Measurements from ENCODE around the gene XKR7.
"Not testable (repeated sequence)": the region's sequence is repeated elsewhere in the genome, so short reads cannot be mapped to it uniquely, and the experiment has no call there.

Gene XKR7

GRCh38 chr20:32031007-32031958, 63.3 kb downstream of the XKR7 start:
- Histone ChIP-seq H3K27me3 (replicated peaks in 2 of 5; ENCODE audit: control insufficient read depth in 4 of 5, insufficient read depth in 5 of 5, low read length in 4 of 5) (peaks cover 0 to 5% (median 0%) of the 10 kb centered on the region in 5 experiments), H3K4me3 (ENCODE audit: control insufficient read depth in 1 of 7, extremely low read depth in 1 of 7, insufficient read depth in 4 of 7, low read depth in 2 of 7, low read length in 6 of 7) (peak overlapping the region in 6 of 7 experiments; percentile 23 to 58 (median 50)), H3K9me3 (ENCODE audit: control extremely low read depth in 1 of 5, control insufficient read depth in 4 of 5, insufficient read depth in 2 of 5, low read depth in 1 of 5, low read length in 4 of 5) (no peaks in the 10 kb centered on the region), H3K4me1 (ENCODE audit: control extremely low read depth in 1 of 4, control insufficient read depth in 4 of 4, insufficient read depth in 4 of 4, low read length in 3 of 4) (peaks cover 2 to 16% (median 8%) of the 10 kb centered on the region in 4 experiments), H3K36me3 (ENCODE audit: control insufficient read depth in 4 of 4, insufficient read depth in 4 of 4, low read length in 3 of 4) (no peaks in the 10 kb centered on the region), H3K27ac (ENCODE audit: insufficient read depth in 1 of 2, low read depth in 1 of 2, low read length in 2 of 2, poor library complexity in 1 of 2, severe bottlenecking in 2 of 2) (no peak overlapping the region)
- WGBS (ENCODE audit: insufficient coverage), result 27% methylated on average over 53 of the region's 59 CpGs
- ChIA-PET CTCF (interaction anchor here (0.8 to 9.9 kb wide), 30 partner anchors 8 to 213 kb away, joined by 3 to 254 read pairs (median 6); partner anchors contain the start of gene MYLK2), POLR2A (interaction anchor here (0.5 kb wide), 1 partner anchor 206 kb away, joined by 3 read pairs; no protein-coding TSS in a partner anchor)
- peak in 2 of 3 donors; percentile 65 to 67 for DNase-seq

GRCh38 chr20:32033316-32033715, 65.4 kb downstream of the XKR7 start:
- Histone ChIP-seq H3K27me3 (replicated peaks in 2 of 5; ENCODE audit: control insufficient read depth in 4 of 5, insufficient read depth in 5 of 5, low read length in 4 of 5) (peaks cover 0 to 5% (median 0%) of the 10 kb centered on the region in 5 experiments), H3K4me1 (ENCODE audit: control extremely low read depth in 1 of 4, control insufficient read depth in 4 of 4, insufficient read depth in 4 of 4, low read length in 3 of 4) (peaks cover 6 to 22% (median 11%) of the 10 kb centered on the region in 4 experiments), H3K4me3 (ENCODE audit: control insufficient read depth in 1 of 7, extremely low read depth in 1 of 7, insufficient read depth in 4 of 7, low read depth in 2 of 7, low read length in 6 of 7) (no peak overlapping the region), H3K9me3 (ENCODE audit: control extremely low read depth in 1 of 5, control insufficient read depth in 4 of 5, insufficient read depth in 2 of 5, low read depth in 1 of 5, low read length in 4 of 5) (peaks cover 0 to 9% (median 0%) of the 10 kb centered on the region in 5 experiments), H3K36me3 (ENCODE audit: control insufficient read depth in 4 of 4, insufficient read depth in 4 of 4, low read length in 3 of 4) (no peaks in the 10 kb centered on the region), H3K27ac (ENCODE audit: insufficient read depth in 1 of 2, low read depth in 1 of 2, low read length in 2 of 2, poor library complexity in 1 of 2, severe bottlenecking in 2 of 2) (no peak overlapping the region)
- ChIA-PET CTCF (interaction anchor here (2.1 to 9.9 kb wide), 8 partner anchors 9 to 210 kb away, joined by 4 to 254 read pairs (median 52); no protein-coding TSS in a partner anchor), POLR2A (no interaction called here)
- no peak for DNase-seq
- 40% methylated on average over 2 of the region's 2 CpGs for WGBS (ENCODE audit: insufficient coverage)

- H3K4me3 ChIP-seq (ENCODE audit: control insufficient read depth in 1 of 7, extremely low read depth in 1 of 7, insufficient read depth in 4 of 7, low read depth in 2 of 7, low read length in 6 of 7); DNase-seq; H3K27me3 ChIP-seq (replicated peaks in 2 of 5; ENCODE audit: control insufficient read depth in 4 of 5, insufficient read depth in 5 of 5, low read length in 4 of 5); H3K27ac ChIP-seq (ENCODE audit: insufficient read depth in 1 of 2, low read depth in 1 of 2, low read length in 2 of 2, poor library complexity in 1 of 2, severe bottlenecking in 2 of 2); POLR2A ChIA-PET; H3K9me3 ChIP-seq (ENCODE audit: control extremely low read depth in 1 of 5, control insufficient read depth in 4 of 5, insufficient read depth in 2 of 5, low read depth in 1 of 5, low read length in 4 of 5); H3K36me3 ChIP-seq (ENCODE audit: control insufficient read depth in 4 of 4, insufficient read depth in 4 of 4, low read length in 3 of 4): not testable (repeated sequence)
- peaks cover 6 to 23% (median 11%) of the 10 kb centered on the region in 4 experiments for H3K4me1 ChIP-seq (ENCODE audit: control extremely low read depth in 1 of 4, control insufficient read depth in 4 of 4, insufficient read depth in 4 of 4, low read length in 3 of 4)
- WGBS (ENCODE audit: insufficient coverage), result 100% methylated on average over 3 of the region's 3 CpGs
- CTCF ChIA-PET, result interaction anchor here (0.9 to 9.9 kb wide), 13 partner anchors 8 to 211 kb away, joined by 3 to 254 read pairs (median 11); no protein-coding TSS in a partner anchor
Measured at GRCh38 chr20:32033721-32034120, 65.8 kb downstream of the XKR7 start.

GRCh38 chr20:32034581-32035425, 66.9 kb downstream of the XKR7 start:
- peak in 2 of 3 donors; percentile 50 to 59 for DNase-seq
- Histone ChIP-seq H3K27ac (ENCODE audit: insufficient read depth in 1 of 2, low read depth in 1 of 2, low read length in 2 of 2, poor library complexity in 1 of 2, severe bottlenecking in 2 of 2) (no peak overlapping the region), H3K4me3 (ENCODE audit: control insufficient read depth in 1 of 7, extremely low read depth in 1 of 7, insufficient read depth in 4 of 7, low read depth in 2 of 7, low read length in 6 of 7) (no peak overlapping the region), H3K9me3 (ENCODE audit: control extremely low read depth in 1 of 5, control insufficient read depth in 4 of 5, insufficient read depth in 2 of 5, low read depth in 1 of 5, low read length in 4 of 5) (peaks cover 0 to 9% (median 0%) of the 10 kb centered on the region in 5 experiments), H3K36me3 (ENCODE audit: control insufficient read depth in 4 of 4, insufficient read depth in 4 of 4, low read length in 3 of 4) (no peaks in the 10 kb centered on the region), H3K4me1 (ENCODE audit: control extremely low read depth in 1 of 4, control insufficient read depth in 4 of 4, insufficient read depth in 4 of 4, low read length in 3 of 4) (peaks cover 9 to 34% (median 15%) of the 10 kb centered on the region in 4 experiments), H3K27me3 (replicated peaks in 2 of 5; ENCODE audit: control insufficient read depth in 4 of 5, insufficient read depth in 5 of 5, low read length in 4 of 5) (peaks cover 0 to 5% (median 0%) of the 10 kb centered on the region in 5 experiments)
- 68% methylated on average over 5 of the region's 9 CpGs for WGBS (ENCODE audit: insufficient coverage)
- ChIA-PET POLR2A (interaction anchor here (0.6 to 0.9 kb wide), 2 partner anchors 57 to 65 kb away, joined by 3 read pairs; no protein-coding TSS in a partner anchor), CTCF (interaction anchor here (0.9 to 9.9 kb wide), 24 partner anchors 9 to 218 kb away, joined by 3 to 254 read pairs (median 7); partner anchors contain the start of gene HCK)

GRCh38 chr20:32035426-32035779, 67.5 kb downstream of the XKR7 start:
- CTCF ChIA-PET, result interaction anchor here (0.9 to 9.9 kb wide), 22 partner anchors 10 to 219 kb away, joined by 3 to 254 read pairs (median 7); partner anchors contain the start of gene HCK
- POLR2A ChIA-PET, result interaction anchor here (0.6 to 0.9 kb wide), 2 partner anchors 56 to 65 kb away, joined by 3 read pairs; no protein-coding TSS in a partner anchor
- H3K4me3 ChIP-seq (ENCODE audit: control insufficient read depth in 1 of 7, extremely low read depth in 1 of 7, insufficient read depth in 4 of 7, low read depth in 2 of 7, low read length in 6 of 7), result no peak overlapping the region

GRCh38 chr20:32036252-32036651, 68.3 kb downstream of the XKR7 start:
- 90% methylated on average over 2 of the region's 4 CpGs for WGBS (ENCODE audit: insufficient coverage)

More at GRCh38 chr20:32035426-32035779, 67.5 kb downstream of the XKR7 start:
- peaks cover 0 to 5% (median 0%) of the 10 kb centered on the region in 5 experiments for H3K27me3 ChIP-seq (replicated peaks in 2 of 5; ENCODE audit: control insufficient read depth in 4 of 5, insufficient read depth in 5 of 5, low read length in 4 of 5)
- H3K27ac ChIP-seq (ENCODE audit: insufficient read depth in 1 of 2, low read depth in 1 of 2, low read length in 2 of 2, poor library complexity in 1 of 2, severe bottlenecking in 2 of 2), result no peak overlapping the region
- no peak for DNase-seq
- WGBS (ENCODE audit: insufficient coverage), result 93% methylated on average over 8 of the region's 8 CpGs
- peaks cover 0 to 9% (median 0%) of the 10 kb centered on the region in 5 experiments for H3K9me3 ChIP-seq (ENCODE audit: control extremely low read depth in 1 of 5, control insufficient read depth in 4 of 5, insufficient read depth in 2 of 5, low read depth in 1 of 5, low read length in 4 of 5)
- H3K36me3 ChIP-seq (ENCODE audit: control insufficient read depth in 4 of 4, insufficient read depth in 4 of 4, low read length in 3 of 4), result no peaks in the 10 kb centered on the region
- peaks cover 13 to 39% (median 19%) of the 10 kb centered on the region in 4 experiments for H3K4me1 ChIP-seq (ENCODE audit: control extremely low read depth in 1 of 4, control insufficient read depth in 4 of 4, insufficient read depth in 4 of 4, low read length in 3 of 4)

More at GRCh38 chr20:32036252-32036651, 68.3 kb downstream of the XKR7 start:
- Histone ChIP-seq H3K4me1 (ENCODE audit: control extremely low read depth in 1 of 4, control insufficient read depth in 4 of 4, insufficient read depth in 4 of 4, low read length in 3 of 4) (peaks cover 16 to 44% (median 21%) of the 10 kb centered on the region in 4 experiments), H3K27me3 (replicated peaks in 2 of 5; ENCODE audit: control insufficient read depth in 4 of 5, insufficient read depth in 5 of 5, low read length in 4 of 5) (peaks cover 0 to 3% (median 0%) of the 10 kb centered on the region in 5 experiments), H3K27ac (ENCODE audit: insufficient read depth in 1 of 2, low read depth in 1 of 2, low read length in 2 of 2, poor library complexity in 1 of 2, severe bottlenecking in 2 of 2) (no peak overlapping the region), H3K9me3 (ENCODE audit: control extremely low read depth in 1 of 5, control insufficient read depth in 4 of 5, insufficient read depth in 2 of 5, low read depth in 1 of 5, low read length in 4 of 5) (peaks cover 0 to 9% (median 0%) of the 10 kb centered on the region in 5 experiments), H3K4me3 (ENCODE audit: control insufficient read depth in 1 of 7, extremely low read depth in 1 of 7, insufficient read depth in 4 of 7, low read depth in 2 of 7, low read length in 6 of 7) (no peak overlapping the region), H3K36me3 (ENCODE audit: control insufficient read depth in 4 of 4, insufficient read depth in 4 of 4, low read length in 3 of 4) (no peaks in the 10 kb centered on the region)
- POLR2A ChIA-PET, result no interaction called here
- CTCF ChIA-PET, result interaction anchor here (1.0 to 9.9 kb wide), 14 partner anchors 10 to 213 kb away, joined by 3 to 254 read pairs (median 7); partner anchors contain the start of gene HCK
- no peak for DNase-seq

Measured in common myeloid progenitor, CD34-positive (primary cell).